ENCODE data around the gene TRAPPC1. TPM values are rescaled to one million over a fixed set of nuclear protein-coding genes. Genes with fewer than 3 reads are reported as not detected.

TRAPPC1 gene
- total RNA-seq, result 47.0 and 68.7 TPM in 2 replicates

GRCh38 chr17:7931709-7932482 lies at the start of gene TRAPPC1, which contains the start of gene CNTROB:
Gene TRAPPC1, minus strand, starts transcription at chr17:7931946. Its CDS starts 117 bp downstream, at chr17:7931829.
Gene CNTROB, plus strand, starts transcription at chr17:7932206. Its CDS starts 874 bp downstream, at chr17:7933080.

GRCh38 chr17:7929158-7930023 lies 2.4 kb downstream of the TRAPPC1 start, which contains the start of gene KCNAB3:
Gene KCNAB3, minus strand, starts transcription at chr17:7929856. Its CDS starts 421 bp downstream, at chr17:7929435.

GRCh38 chr17:7915611-7916384 lies 15.9 kb downstream of the TRAPPC1 start, which contains the start of gene RNF227:
Gene RNF227, minus strand, starts transcription at chr17:7916289. Its CDS starts 94 bp downstream, at chr17:7916195.

GRCh38 chr17:7888184-7888920 lies 43.4 kb downstream of the TRAPPC1 start, which contains the start of gene CHD3:
Gene CHD3, plus strand, starts transcription at chr17:7888789. Its CDS starts 212 bp downstream, at chr17:7889001.

Small RNA genes lying within 50 kb of the gene (small RNA-seq; reads per million reads assigned to genes)
- 3.4 reads per million, percentile 82 among the genes with 10 or more reads in this experiment for gene SCARNA21 (ENCODE audit: low replicate concordance)

Other genes with a start within 250 kb of the TRAPPC1 start
- 56.4 and 82.5 TPM in 2 replicates for gene TP53, start 244.5 kb downstream of the TRAPPC1 start, total RNA-seq
- 3.3 and 15.7 TPM in 2 replicates for gene WRAP53, start 243.5 kb downstream of the TRAPPC1 start, total RNA-seq
- gene EFNB3, start 226.7 kb downstream of the TRAPPC1 start, total RNA-seq, result 0.72 and 1.5 TPM in 2 replicates
- gene DNAH2, start 214.2 kb downstream of the TRAPPC1 start, total RNA-seq, result 0.88 TPM in 1 of 2 replicates, not detected in the other
- 7.2 and 8.0 TPM in 2 replicates for gene KDM6B, start 97.7 kb downstream of the TRAPPC1 start, total RNA-seq
- 1.4 and 10.7 TPM in 2 replicates for gene TMEM88, start 76.9 kb downstream of the TRAPPC1 start, total RNA-seq
- 37.7 and 40.0 TPM in 2 replicates for gene NAA38, start 74.4 kb downstream of the TRAPPC1 start, total RNA-seq
- gene CYB5D1, start 73.9 kb downstream of the TRAPPC1 start, total RNA-seq, result 6.1 and 8.0 TPM in 2 replicates
- gene CHD3, start 43.2 kb downstream of the TRAPPC1 start, total RNA-seq, result 56.3 and 73.5 TPM in 2 replicates
- 1.1 and 6.2 TPM in 2 replicates for gene RNF227, start 15.7 kb downstream of the TRAPPC1 start, total RNA-seq
- gene KCNAB3, start 2.1 kb downstream of the TRAPPC1 start, total RNA-seq, result 1.9 TPM in 1 of 2 replicates, not detected in the other
- 19.3 and 37.2 TPM in 2 replicates for gene CNTROB, start 260 bp upstream of the TRAPPC1 start, total RNA-seq
- not detected in 2 replicates for gene GUCY2D, start 70.7 kb upstream of the TRAPPC1 start, total RNA-seq
- gene ALOX15B, start 107.1 kb upstream of the TRAPPC1 start, total RNA-seq, result under 0.01 TPM in 1 of 2 replicates, not detected in the other
- not detected in 2 replicates for gene ALOX12B, start 155.8 kb upstream of the TRAPPC1 start, total RNA-seq
- gene ALOXE3, start 186.6 kb upstream of the TRAPPC1 start, total RNA-seq, result under 0.01 TPM in 1 of 2 replicates, not detected in the other
- under 0.01 TPM in 1 of 2 replicates, not detected in the other for gene HES7, start 192.2 kb upstream of the TRAPPC1 start, total RNA-seq
- 6.2 and 14.2 TPM in 2 replicates for gene PER1, start 220.5 kb upstream of the TRAPPC1 start, total RNA-seq
- gene VAMP2, start 231.0 kb upstream of the TRAPPC1 start, total RNA-seq, result 5.0 TPM in 2 replicates
- 7.7 and 23.8 TPM in 2 replicates for gene TMEM107, start 244.4 kb upstream of the TRAPPC1 start, total RNA-seq